ENCODE results near the gene SLC22A13.
"Not testable (repeated sequence)": the region's sequence is repeated elsewhere in the genome, so short reads cannot be mapped to it uniquely, and the experiment has no call there.

The SLC22A13 gene

GRCh38 chr3:38264779-38265178, 833 bp upstream of the SLC22A13 start:
- no peak for DNase-seq

GRCh38 chr3:38266810-38267209, 1.2 kb downstream of the SLC22A13 start:
- DNase-seq: no peak

- DNase-seq: no peak
These were observed 2.0 kb downstream of the SLC22A13 start for GRCh38 chr3:38267662-38268061.

GRCh38 chr3:38268087-38268486, 2.5 kb downstream of the SLC22A13 start:
- DNase-seq: no peak

DNA sequence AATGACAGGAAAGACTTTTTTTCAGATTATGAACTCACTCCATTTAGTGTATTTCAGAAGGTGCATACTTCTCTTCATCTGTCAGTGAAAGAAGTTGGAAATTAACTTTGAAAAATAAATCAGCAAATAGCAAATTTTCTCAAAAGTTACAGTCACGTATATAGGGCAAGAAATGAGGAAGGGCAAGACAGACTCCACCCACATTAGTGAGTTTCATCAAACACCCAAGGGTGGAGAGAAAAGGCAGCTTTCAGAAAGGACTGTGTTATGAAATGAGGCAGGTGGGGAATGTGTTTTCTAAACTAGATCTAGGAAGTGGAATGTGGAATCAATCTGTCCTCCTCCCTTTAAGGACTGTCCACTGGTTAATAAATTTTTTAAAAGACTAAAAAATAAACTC, 2.9 kb downstream of the SLC22A13 start:
- DNase-seq: no peak

GRCh38 chr3:38270606-38271005, 5.0 kb downstream of the SLC22A13 start:
- no peak for DNase-seq

DNA sequence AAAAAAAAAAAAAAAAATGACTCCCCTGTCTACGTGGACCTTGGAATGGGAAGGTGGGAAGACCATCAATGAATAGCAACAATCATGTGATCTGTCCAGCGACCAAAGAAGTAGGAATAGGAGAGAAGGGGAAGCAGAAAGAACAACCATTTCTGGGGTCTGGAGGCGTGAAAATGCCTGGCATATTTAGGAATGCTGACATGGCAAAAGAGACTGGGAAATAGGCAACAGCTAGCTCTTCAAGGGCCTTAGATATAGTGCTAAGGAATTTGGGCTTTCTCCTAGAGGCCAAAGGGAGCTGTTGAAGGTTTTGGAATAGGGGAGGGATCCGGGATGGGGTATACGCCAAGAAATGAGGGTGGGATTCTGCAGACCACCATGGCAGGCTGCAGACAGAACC, 5.9 kb downstream of the SLC22A13 start:
- no peak for DNase-seq

- no peak for DNase-seq
These were observed 9.4 kb downstream of the SLC22A13 start for GRCh38 chr3:38274864-38275649.

DNA sequence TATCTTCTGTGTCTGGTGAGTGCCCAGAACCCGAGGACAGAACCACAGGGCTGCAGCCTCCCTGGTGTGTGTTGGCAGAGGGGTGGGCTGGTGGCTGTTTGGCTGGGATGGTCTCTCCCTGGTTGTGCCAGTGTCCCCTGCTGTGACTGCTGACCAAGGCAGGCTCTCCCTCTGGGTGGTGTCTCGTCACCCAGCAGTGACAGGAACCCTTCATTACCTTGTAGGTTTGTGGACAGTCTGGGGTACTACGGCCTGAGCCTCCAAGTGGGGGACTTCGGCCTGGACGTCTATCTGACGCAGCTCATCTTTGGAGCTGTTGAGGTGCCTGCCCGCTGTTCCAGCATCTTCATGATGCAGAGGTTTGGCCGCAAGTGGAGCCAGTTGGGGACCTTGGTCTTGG, 10.0 kb downstream of the SLC22A13 start:
- DNase-seq: no peak

- DNase-seq: no peak
These were observed 10.7 kb downstream of the SLC22A13 start for GRCh38 chr3:38276081-38276916.

- no peak for DNase-seq
These were observed 11.5 kb downstream of the SLC22A13 start for GRCh38 chr3:38276917-38277630.

DNA sequence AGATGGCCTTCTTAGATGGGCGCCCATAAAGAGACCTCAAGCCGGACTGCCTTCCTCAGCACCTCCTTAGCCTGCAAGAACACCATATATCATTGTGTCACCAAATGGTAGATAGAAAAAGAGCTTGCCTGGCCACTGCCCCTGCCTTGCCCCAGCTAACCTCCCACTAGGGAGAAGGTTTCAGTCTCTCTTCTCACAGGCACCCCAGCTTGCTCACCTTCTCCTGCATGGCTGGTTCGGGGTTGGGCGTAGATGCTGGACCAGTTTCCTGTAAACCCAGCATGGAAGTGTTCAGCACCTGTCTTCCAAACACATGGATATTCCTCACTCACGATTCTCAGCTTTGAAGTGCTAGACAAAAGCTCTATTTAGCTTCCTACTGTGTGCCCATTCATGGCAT, 13.2 kb downstream of the SLC22A13 start:
- peak; percentile 4 for DNase-seq

- DNase-seq: no peak
These were observed 16.5 kb downstream of the SLC22A13 start, which contains the start of gene SLC22A14 for GRCh38 chr3:38281895-38282686. Gene SLC22A14, plus strand, starts transcription at chr3:38282294. Its CDS starts 23,733 bp downstream, at chr3:38306027.

DNA sequence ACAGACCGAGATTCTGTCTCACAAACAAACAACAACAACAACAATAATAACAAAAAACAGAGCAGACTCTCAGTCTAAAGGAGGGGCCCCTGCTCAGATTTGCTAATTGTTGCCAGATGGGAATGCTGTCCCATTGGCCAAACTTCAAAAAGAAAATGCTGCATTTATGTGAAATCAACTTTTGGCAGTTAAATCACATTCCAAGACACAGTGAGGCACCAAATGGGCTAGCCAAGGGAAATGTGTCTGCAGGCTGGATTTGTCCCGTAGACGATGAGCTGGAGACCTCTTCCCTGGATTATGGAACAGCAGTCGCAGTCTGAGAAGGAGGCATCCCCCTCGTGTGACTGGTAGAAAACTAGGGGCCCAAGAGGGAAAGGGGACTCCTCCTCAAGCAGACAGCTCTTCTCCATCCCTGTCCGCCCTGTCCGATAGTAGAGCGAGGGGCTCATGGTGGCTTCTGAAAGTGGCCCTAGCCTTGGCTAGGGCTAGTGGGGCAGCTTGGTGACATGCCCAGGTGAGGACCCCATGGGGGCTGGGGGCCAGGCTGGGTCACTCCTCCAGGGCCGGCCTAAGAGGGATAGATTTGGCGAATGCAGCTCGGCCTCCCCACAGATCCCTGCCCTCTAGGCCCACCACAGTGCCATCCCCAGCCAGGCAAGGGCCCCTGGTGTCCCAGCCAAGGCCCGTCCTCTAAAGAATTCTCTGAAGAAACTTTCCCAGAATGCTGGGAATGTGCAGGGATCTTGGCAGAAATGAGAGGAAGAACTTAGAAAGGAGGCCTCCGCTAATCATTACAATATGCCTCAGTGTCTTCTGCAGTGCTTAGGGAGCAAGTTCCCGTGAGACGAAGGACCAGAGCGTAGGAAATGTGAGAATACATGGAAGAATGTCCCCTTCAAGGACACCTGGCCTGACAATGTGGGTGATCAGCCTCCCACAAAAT, 18.5 kb downstream of the SLC22A13 start:
- DNase-seq: no peak

- DNase-seq: no peak
These were observed 19.1 kb downstream of the SLC22A13 start for GRCh38 chr3:38284756-38285150.

DNA sequence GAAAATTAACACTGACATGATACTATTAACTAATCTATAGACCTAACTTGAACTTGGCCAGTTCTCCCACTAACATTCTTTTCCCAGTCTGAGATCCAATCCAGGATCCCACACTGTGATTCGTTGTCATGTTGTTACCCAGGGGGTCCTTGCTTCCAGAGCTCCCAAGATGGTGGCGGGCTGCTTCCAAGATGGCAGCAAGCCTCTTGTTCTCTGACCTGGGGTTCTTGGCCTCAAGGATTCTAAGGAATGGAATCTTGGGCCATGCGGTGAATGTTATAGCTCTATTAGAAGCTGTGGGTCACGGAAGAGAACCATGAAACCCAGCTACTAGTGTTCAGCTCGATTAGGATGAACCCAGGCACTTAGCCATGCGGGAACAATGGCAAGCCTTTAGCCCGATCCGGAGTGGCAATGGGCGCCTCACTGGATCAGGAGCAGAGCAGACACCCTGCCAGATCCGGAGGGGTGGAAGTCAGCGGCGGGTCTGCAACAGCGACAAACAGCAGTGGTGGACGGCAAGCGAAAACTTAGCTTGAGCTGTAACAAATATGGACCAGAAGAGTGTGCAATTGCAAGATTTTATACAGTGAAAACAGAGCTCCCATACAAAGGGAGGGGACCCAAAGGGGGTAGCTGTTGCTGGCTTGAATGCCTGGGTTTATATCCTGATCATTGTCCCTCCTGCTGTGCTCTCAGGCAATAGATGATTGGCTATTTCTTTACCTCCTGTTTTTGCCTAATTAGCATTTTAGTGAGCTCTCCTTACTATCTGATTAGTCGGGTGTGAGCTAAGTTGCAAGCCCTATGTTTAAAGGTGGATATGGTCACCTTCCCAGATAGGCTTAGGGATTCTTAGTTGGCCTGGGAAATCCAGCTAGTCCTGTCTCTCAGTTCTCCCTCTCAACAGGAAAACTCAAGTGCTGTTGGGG, 23.9 kb downstream of the SLC22A13 start:
- DNase-seq: not testable (repeated sequence)

DNA sequence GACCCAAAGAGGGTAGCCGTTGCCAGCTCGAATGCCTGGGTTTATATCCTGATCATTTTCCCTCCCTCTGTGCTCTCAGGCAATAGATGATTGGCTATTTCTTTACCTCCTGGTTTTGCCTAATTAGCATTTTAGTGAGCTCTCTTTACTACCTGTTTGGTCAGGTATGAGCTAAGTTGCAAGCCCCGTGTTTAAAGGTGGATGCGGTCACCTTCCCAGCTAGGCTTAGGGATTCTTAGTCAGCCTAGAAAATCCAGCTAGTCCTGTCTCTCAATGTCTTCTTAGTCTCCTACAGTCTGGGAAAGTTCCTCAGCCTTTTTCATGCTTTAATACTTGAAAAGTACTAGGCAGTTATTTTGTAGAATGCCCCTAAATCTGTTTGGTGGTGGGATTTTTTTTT, 31.4 kb downstream of the SLC22A13 start:
- DNase-seq: not testable (repeated sequence)

GRCh38 chr3:38297537-38297936, 31.9 kb downstream of the SLC22A13 start:
- DNase-seq: no peak

DNA sequence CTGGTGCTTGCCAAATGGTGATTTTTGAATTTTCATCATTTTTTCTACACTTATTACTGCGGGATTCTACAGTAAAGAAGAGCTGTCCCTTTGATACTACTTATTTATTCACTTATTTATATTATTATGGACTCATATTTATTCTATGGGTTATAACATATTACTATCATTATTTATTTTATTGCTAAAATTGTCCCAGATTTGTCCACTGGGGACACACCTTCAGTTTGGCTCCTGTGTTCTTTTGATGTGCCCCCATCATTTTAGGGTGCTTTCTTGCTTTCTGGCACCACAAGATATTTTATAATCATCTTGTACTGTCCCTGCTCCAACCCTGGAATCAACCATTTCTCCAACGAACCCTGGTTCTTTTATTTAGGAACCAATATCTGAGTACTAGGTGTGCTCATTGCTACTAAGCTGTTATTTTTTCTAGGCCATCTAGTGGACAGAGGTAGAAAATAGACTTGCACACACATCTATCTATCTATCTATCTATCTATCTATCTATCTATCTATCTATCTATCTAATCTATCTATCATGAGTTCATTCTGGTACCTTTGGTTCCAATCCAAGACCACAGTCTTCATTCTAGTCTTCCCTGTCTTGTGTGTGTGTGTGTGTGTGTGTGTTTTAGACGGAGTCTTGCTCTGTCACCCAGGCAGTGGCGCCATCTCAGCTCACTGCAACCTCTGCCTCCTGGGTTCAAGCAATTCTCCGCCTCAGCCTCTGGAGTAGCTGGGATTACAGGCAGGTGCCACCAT, 32.5 kb downstream of the SLC22A13 start:
- DNase-seq: peak; percentile 6
